HG02642 (cell line): ENCODE results near the gene USHBP1.
A peak's percentile ranks its signal among the peaks of the same experiment; 100 is the strongest.

Experiments used
- ATAC-seq: cut with Tn5 transposase; IDR thresholded peaks from one replicate; pipeline ENCODE4 v1.9.1; 2021; ENCODE audit warnings: mild to moderate bottlenecking; ENCODE audit not compliant: unreplicated experiment, poor library complexity

The USHBP1 gene, protein sequence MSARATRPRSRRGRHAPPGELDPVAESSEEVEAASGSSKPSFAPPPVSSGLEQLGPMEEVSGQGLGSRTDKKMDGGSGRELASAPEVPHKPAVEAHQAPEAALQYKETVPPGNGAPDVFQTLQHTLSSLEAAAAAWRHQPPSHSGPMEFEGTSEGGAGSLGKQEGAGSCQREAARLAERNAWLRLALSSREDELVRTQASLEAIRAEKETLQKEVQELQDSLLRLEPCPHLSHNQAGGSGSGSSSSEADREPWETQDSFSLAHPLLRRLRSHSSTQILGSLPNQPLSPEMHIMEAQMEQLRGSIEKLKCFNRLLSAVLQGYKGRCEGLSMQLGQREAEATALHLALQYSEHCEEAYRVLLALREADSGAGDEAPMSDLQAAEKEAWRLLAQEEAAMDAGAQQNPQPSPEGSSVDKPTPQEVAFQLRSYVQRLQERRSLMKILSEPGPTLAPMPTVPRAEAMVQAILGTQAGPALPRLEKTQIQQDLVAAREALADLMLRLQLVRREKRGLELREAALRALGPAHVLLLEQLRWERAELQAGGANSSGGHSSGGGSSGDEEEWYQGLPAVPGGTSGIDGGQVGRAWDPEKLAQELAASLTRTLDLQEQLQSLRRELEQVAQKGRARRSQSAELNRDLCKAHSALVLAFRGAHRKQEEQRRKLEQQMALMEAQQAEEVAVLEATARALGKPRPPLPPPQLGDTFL

DNA sequence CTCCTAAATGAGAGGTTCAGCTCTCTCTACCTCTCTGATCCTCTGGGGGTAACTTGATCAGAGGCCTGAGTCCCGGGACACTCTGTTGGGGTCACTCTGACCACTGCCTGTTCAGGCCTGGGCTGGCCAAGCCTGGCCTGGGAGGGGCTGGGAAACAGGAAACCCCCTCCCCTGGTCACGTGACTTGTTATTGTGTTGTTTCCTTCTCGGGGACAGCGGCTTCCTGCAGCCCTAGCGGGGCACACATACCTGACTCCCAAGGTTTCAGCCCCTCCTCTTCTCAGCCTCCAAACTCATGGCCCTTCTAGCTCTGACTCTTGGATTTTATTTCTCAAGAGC lies at the start of gene USHBP1:
TSS of gene USHBP1 (minus strand) at position 105 of the 339 bp plus-strand sequence. CDS start 446 bp downstream, outside the sequence.
- ATAC-seq = no peak

DNA sequence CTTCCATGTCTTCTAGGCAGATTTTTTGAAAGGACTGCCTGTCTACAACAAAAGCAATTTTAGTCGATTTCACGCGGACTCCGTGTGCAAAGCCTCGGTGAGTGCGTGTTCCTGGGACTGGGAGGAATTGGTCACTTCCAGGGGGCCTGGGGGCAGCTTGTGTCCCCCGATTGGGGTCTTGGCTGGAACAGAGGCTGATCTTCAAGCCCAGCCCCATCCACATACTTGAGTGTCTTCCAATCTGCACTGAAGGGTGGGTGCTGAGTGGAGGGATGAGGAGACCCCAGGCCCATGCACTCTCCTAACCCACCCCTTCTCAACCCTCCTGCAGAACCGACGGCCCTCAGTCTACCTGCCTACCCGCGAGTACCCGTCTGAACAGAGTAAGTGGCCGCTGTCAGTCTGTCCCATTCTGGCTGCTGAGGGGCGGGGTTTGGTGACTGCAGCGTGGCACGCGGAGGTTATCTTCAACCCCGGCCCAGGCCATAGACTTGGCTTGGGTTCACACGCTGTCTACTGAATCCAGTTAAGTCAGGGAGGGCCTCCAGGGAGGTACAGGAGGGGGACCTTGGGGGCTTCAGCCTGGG lies 49.6 kb upstream of the USHBP1 start:
- ATAC-seq = no peak

DNA sequence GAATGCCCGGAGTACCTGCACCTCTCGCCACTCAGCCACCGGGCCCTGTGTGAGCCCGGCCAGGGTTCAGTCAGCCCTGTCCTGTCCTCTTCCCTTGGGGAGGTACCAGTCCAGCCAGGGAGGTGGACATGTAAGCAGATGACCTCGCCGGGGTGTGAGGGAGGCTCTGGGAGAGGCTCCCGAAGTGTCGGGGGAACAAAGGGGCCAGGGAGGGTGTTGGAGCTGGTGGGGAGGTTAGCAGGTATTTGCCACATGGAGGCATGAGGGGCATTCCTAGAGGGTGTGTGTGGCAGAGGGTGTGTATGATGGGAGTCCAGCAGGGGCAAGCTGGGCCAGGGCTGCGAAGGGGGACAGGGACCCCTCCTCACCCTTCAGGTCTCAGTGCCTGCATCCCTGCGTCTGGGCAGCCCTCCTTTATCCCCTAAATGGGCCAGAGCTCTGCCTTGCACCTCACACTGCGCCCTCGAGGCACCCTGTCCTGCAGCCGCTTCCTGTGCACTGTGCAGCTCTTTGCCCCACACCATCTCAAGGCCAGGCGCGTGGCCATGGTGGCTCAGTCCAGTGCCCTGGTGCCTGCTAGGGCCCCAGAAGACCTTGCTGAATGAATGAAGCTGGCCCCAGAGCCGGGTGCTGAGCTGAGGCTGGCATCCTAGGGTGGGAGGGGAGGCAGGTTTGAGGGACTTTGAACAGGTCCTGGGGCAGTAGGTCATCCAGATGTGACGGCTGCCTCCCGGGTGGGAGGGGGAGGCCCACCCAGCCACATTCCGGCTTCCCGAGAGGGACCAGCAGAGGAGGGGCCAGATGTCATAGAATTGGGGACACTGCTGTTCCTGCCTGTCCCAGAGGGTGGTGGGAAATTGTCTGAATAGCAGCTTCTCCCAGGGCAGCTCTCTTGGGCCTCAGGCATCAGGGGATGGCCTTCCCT lies 47.9 kb upstream of the USHBP1 start:
- ATAC-seq = no peak

DNA sequence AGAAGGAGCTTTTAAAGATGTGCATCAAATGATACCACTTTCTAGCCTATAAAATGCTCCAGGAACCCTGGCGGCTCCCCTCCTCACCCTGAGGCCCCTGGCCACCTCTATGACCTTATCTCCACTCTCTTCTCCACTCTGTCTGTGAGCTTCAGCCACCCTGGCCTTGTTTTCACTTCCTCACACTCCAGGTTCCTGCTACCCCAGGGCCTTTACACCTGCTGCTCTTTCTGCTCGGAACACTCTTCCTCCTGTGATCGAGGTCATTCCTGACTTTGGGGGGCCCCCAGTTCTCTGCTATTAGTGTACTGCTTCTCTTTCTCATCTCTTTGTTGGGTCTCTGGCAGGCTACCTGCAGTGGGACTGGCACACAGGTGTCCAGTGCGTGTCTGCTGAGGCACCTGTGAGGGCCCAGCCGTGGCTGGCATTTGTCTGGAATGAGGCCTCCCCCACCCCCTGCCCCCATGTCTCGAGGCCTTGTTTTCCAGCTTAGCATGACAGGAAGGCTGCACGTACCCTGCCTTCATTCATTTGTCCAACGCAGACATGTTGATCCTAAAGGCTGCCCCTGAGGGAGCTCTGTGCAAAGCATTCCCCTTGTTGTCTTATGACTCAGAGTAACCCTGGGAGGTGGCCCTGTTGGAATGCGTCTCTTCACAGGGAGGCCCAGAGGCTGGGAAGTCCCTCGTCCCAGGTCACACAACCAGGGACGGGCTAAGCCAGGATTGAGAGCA lies 47.1 kb upstream of the USHBP1 start:
- no peak for ATAC-seq

DNA sequence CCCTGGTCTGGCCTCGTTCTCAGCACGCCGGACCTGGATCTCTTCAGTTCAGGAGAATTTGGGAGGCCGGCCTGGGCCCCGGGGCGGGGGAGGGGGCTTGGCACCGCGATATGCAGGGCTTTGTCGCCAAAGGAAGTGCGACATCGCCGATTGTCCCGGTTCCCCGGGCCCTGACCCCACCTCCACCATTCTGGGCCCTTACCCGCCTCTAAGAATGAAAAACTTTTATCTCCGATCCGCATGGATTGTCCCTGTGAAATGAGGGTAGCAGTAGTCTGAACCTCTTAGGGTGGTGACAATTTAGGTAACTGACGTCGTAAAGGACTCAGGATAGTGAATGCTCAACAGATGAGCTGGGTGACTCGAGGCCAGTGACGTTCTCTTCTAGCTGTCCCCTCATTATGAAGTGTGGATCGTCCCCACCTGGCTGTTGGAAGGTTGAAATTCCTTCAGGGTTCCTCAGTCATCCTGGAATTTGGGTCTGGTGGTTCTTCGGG lies 45.5 kb upstream of the USHBP1 start:
- no peak for ATAC-seq

DNA sequence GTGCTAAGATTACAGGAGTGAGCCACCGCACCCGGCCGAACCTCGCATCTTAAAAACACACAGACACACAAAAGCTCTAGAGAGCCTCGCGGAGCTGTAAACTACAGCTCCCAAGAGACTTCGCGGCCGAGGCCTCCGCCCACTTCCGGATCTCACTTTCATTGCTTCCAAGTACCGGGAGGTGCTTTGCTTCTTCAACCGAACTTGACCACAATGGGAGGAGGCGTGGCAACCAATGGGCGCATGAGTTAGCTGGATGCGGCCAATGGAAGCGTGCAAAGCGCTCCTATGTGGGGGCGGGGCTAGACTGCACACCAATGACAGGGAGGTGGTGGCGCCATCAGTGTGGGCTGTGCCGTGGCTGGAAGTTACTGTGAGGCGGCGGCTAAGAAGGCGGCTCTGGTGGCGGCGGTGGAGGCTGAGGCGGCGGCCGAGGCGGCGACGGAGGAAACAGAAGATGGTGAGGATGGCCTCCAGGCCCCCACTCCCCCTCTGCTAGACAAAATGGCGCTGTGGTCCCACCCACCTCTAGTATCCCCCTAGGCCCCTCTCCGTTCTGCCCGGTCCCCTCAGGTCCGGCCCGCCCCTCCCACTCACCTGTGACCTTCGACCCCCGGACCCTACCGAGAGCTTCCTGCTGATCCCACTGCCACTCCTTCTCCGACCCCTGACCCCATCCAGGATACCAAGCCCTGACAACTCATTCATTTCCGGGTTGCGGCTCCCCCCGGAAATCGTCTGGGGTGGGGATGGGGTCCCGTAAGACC lies 44.8 kb upstream of the USHBP1 start, which contains the start of gene DDA1:
TSS of gene DDA1 (plus strand) at position 366 of the 767 bp plus-strand sequence. CDS start at position 458, 92 bp downstream.
- peak; percentile 63 for ATAC-seq

DNA sequence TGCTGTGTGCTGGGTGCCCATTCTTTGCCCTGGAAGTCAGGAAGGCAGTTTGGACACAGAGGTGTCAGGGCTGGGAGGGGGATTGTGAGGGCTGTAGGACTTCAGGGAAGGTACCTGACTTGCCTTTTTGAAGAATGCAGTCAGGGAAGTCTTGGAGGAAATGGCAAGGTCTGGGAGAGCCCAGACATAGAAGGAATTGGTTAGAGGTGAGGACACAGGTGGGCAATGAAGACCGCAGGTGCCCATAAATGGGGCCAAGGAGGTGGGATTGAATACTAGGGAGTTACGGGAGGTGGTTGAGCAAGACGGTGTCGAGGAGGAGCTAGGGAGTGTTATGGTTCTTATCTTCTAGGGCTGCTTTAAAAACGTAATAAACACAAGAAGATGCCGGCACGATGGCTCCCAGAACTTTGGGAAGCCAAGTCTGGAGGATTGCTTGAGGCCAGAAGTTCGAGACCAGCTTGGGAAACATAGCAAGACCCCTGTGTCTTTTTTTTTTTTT lies 43.4 kb upstream of the USHBP1 start:
- ATAC-seq = no peak

DNA sequence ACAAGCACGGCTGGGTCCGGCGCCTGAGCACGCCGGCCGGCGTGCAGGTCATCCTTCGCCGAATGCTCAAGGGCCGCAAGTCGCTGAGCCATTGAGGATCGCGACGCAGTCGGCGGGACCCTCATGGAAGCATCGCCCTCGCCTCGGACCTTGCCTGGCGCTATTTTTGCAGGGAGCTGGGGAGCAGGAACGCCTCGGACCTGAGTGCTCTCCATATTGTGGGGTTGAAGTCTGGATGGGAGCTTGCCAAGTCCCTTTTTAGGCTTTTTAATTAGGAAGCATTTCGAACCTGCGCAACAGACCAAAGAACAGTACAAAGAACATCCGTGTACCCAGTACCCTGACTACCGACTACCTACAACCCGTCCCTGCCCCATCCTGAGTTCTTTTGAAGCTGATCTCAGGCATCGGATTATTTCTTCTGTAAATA lies 41.8 kb upstream of the USHBP1 start:
- ATAC-seq = no peak

DNA sequence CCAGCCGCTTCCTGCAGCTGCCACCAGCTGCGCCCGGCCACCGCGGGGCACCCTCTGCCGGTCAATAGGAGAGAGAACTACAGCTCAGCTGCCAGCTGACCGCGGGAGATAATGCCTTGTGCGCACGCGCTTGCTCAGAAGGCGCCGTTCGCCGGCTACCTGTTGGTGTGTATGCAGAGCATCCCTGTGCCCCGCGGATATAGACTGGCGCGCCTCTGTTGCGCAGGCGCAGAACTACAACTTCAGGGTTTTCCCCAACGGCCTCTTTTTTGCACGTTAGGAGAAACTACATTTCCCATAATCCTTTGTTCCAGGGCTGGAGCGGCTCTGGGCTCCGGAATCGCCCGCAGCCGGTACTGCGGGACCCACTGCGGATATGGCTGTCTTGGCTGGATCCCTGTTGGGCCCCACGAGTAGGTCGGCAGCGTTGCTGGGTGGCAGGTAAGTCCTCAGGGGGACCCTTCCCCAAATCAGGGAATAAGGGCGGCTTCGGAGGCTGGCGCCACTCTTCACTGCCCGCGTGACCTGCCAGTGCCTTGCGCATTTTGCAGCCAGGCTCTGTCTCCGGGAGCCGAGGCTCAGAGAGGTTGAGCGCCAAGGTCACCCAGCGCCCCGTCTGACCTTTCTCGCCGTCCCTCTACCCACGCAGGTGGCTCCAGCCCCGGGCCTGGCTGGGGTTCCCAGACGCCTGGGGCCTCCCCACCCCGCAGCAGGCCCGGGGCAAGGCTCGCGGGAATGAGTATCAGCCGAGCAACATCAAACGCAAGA lies 41.2 kb upstream of the USHBP1 start, which contains the start of gene MRPL34:
TSS of gene MRPL34 (plus strand) at position 356 of the 768 bp plus-strand sequence. CDS start at position 377, 21 bp downstream.
- peak; percentile 71 for ATAC-seq

DNA sequence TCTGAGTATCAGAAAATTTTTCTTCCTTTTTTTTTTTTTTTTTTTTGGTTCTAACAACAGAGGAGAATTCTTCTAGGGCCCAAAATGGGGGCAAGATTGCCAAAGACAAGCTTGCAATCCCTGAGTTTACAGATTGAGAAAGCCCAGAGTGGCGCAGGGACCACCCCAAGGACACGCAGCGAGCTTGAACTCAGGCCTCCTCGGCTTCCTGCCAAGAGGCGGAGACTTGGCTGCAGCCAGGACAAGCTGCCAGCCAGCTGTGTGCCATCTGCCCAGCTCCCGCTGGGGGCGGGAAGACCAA lies 40.6 kb upstream of the USHBP1 start:
- ATAC-seq = no peak

DNA sequence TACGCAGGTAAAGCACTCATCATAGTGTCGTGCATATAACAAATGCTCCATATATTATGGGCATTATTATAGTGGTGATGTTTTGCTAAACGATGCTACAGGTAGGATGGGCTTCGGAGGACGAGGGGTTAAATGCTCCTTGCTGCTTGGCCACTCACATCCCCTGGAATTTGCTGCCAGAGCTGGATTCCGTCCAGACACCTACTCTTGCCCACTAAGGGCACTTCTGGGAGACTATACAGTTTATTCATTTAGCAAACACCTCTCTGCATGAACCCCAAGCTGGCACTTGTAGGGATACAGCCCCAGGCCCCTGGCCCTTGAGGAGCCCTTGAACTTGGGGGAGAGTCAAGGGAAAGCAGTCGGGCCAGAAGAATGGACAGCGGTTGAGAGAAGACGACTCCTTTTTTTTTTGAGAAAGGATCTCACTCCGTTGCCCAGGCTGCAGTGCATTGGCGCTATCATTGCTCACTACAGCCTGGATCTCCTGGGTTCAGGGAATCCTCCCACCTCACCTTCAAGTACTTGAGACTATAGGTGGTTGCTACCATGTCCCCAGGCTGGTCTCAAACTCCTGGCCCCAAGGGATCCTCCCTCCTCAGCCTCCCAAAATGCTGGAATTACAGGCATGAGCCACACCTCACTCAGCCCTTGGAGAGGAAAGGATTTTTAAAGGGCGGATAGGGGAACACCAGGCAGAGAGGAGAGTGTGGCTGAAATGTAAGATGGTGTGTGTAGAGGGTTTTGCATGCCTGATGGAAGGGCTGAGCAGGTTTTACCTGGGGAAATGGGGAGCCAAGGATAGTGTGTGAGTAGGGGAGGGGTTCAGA lies 40.1 kb upstream of the USHBP1 start:
- ATAC-seq = no peak

DNA sequence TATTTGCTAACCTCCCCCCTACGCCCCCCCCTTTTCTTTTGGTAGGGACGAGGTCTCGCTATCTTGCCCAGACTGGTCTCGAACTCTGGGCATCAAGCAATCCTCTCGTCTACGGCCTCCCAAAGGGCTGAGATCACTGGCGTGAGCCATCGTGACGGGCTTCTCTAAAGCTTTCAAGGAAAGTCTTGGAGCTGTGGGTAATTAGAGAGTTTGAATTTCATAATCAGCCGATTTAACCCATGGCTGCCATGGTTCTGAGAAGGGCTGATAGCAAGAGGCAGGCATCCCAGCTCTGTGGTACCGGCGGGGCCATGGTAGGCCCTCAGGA lies 39.4 kb upstream of the USHBP1 start:
- ATAC-seq = no peak

DNA sequence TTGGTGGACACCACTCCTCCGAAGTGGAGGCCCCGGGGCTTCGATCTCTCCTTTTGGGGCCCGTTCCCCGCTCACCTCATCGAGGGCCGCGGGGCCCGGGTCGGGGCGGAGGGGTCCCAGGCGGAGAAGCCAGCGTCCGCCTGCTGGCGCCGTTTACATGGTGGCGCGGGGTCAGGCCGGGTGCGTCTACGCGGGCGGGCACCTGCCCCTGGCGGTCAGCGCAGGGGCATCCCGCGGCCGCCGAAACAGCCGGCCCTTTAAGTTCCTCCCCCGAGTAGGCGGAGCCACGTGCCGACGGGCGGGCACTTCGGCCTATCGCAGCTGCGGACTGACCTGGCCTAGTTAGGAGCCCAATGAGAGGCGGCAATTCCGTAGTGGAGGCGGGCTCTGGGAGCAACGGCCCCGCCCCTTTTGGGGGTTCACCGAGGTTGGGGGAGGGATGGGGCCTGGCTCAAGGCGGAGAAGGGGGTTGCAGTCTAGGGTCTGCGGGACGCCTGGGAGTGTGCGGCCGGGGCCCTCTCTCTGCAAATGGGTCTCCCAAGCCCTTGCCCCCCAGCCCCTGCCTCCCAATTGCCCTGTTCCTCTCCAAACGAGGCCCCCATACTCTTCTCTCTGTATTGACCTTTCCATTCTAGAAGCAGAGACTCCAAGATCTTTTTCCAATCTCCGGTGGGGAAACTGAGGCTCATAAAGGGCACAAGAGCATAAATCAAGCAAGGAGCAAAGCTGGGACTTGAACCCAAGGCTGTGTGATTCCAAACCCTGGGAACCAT lies 38.8 kb upstream of the USHBP1 start, which contains the start of gene ABHD8:
TSS of gene ABHD8 (minus strand) at position 259 of the 773 bp plus-strand sequence. CDS start 1,809 bp downstream, outside the sequence.
- ATAC-seq = peak; percentile 60

DNA sequence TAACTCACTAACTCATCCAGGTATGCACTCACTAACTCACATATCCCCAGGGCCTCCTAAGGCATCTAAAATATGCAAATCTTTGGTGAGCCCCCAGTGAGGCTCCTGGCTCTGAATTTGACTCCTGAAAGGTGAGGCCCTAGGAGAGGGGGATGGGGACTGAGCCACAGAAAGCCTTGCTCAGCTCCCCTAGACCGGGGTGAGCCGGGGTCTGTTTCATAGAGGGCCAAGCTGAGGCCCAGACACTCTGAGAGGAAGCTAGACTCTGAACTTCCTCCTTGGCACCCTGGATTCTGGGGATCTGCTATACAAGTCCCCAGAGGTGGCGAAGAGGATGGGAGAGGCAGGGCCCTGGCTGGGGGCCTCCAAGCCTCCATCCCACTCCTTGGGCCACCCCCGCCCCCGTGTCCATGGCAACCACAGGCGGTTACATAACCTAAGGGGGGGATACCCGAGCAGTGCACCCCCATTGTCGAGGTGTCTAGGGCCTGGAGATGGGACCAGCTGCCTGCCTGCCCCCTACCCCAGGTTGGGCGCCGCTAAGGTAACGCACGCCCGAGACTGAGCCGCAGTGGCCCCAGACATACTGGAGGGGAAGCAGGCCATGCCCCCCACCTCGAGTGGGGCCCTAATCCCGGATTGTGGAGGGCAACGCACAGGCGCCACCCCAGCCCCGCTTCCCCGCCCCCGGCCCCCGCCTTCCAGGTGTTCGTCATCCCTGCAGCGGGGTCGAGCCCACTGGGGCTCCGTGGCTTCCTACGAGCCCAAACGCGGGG lies 38.0 kb upstream of the USHBP1 start:
- no peak for ATAC-seq

DNA sequence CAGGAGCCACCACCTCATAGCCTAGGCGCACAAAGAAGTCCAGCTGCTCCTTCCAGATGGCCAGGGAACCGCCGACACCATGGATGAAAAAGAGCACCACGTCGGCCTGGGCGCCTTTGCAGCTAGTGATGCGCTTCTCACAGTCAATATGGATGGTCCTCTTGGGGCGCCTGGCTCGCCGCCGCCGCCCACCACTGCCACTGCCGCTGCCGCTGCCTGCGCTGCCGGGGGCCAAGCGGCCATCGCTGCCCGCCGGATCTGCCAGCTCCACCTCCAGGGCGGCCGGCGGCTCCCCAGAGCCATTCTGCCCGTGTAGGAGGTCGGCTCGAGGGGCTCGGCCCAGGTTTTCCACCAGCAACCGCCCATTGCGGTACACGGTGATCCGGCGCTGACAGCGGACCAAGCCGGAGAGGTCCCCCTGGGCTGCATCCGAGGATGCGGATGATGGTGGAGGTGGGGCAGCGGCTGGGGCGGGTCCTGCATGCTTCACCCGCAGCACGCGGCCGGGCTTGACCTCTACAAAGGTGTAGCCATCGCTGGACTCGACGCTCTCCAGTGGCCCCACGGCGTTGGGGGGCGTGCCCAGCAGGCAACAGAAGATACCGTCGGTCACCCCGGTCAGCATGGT lies 36.6 kb upstream of the USHBP1 start:
- no peak for ATAC-seq
